NB4 (cell line): ENCODE data around the gene NR5A1.

Experiments
- CTCF ChIP-seq: IDR thresholded peaks from one replicate; pipeline ENCODE4 v1.5.1; 2012; ENCODE audit warnings: low read depth, low read length
- POLR2A ChIP-seq: IDR thresholded peaks from 2 replicates; pipeline ENCODE4 v1.6.1; 2011; ENCODE audit warnings: mild to moderate bottlenecking; ENCODE audit not compliant: insufficient read length; ENCODE audit errors: extremely low read depth

- TF ChIP-seq CTCF = no peak
- no peak for TF ChIP-seq POLR2A
Observed at GRCh38 chr9:124470726-124471125, 36.5 kb downstream of the NR5A1 start.
